H1 (cell line): ENCODE measurements around the gene FCGBP. TPM values are rescaled to one million over a fixed set of nuclear protein-coding genes. Genes with fewer than 3 reads are reported as not detected.

Source experiments
- CTCF ChIA-PET: fragments of 300-600 bp; sonication (Branson Sonifier 250); formaldehyde crosslinking; loops from one replicate; lab custom pipeline; 2021; ENCODE audit not compliant: partially characterized antibody; lab: Charles Lee
- POLR2A ChIA-PET: fragments of 300-600 bp; sonication (Branson Sonifier 250); formaldehyde crosslinking; loops from one replicate; lab custom pipeline; 2021; ENCODE audit warnings: inconsistent platforms; ENCODE audit not compliant: partially characterized antibody; lab: Charles Lee
- DNase-seq, 2 experiments: peaks; one replicate each; pipeline versions ENCODE4 v3.0.0 to v3.0.0-alpha.2; 2010 to 2022; ENCODE audit warnings: low spot score in 2 of 2, low read depth in 1 of 2, mixed read lengths in 1 of 2
- FAIRE-seq: peaks from 2 replicates; lab custom pipeline; 2011; peaks lifted over from hg19 to GRCh38; lab: Jason Lieb, UNC
- H2AFZ ChIP-seq: 2 replicates; pipeline ENCODE4 v1.8.1; 2012; ENCODE audit warnings: low read length, inconsistent platforms
- H2AK5ac ChIP-seq: 2 replicates; pipeline ENCODE4 v1.6.1; 2013; ENCODE audit warnings: low read depth, low read length
- H2BK120ac ChIP-seq: replicated peaks from 2 replicates; pipeline ENCODE3; 2013; ENCODE audit warnings: low read depth, low read length, inconsistent platforms
- H2BK12ac ChIP-seq: 2 replicates; pipeline ENCODE4 v1.6.1; 2013; ENCODE audit warnings: low read depth, low read length
- H2BK15ac ChIP-seq: 2 replicates; pipeline ENCODE4 v1.6.1; 2013; ENCODE audit warnings: low read length
- H2BK20ac ChIP-seq: 2 replicates; pipeline ENCODE4 v1.6.1; 2013; ENCODE audit warnings: low read length
- H2BK5ac ChIP-seq: 2 replicates; pipeline ENCODE4 v1.6.1; 2013; ENCODE audit warnings: low read depth, low read length
- H3K14ac ChIP-seq: 2 replicates; pipeline ENCODE4 v1.6.1; 2013; ENCODE audit warnings: inconsistent platforms; ENCODE audit not compliant: insufficient read length
- H3K18ac ChIP-seq: 2 replicates; pipeline ENCODE4 v1.6.1; 2013; ENCODE audit warnings: low read length; ENCODE audit errors: extremely low read depth
- H3K23ac ChIP-seq: 2 replicates; pipeline ENCODE4 v1.6.1; 2013; ENCODE audit warnings: inconsistent platforms; ENCODE audit not compliant: insufficient read length
- H3K23me2 ChIP-seq: 2 replicates; pipeline ENCODE4 v1.6.1; 2013; ENCODE audit warnings: low read depth, low read length
- H3K27ac ChIP-seq: 2 replicates; pipeline ENCODE4 v1.6.1; 2011; ENCODE audit warnings: low read depth, low read length, inconsistent platforms
- H3K27me3 ChIP-seq, 4 experiments: replicated peaks in 1 of 4; 1 replicate in 1 of 4; 2 replicates in 3 of 4; pipeline versions ENCODE4 v1.6.1 to v1.8.1; 2011 to 2013; ENCODE audit warnings: low read length in 3 of 4, mild to moderate bottlenecking in 3 of 4, inconsistent platforms in 2 of 4, mixed read lengths in 2 of 4, moderate library complexity in 1 of 4; ENCODE audit not compliant: control insufficient read depth in 3 of 4, insufficient read depth in 3 of 4; ENCODE audit errors: extremely low read depth in 1 of 4
- H3K36me3 ChIP-seq, 4 experiments: 2 replicates each; pipeline versions ENCODE4 v1.6.1 to v1.8.1; 2011 to 2013; ENCODE audit warnings: mild to moderate bottlenecking in 4 of 4, low read length in 3 of 4, moderate library complexity in 2 of 4, control low read depth in 1 of 4, inconsistent platforms in 1 of 4; ENCODE audit not compliant: insufficient read depth in 4 of 4, control insufficient read depth in 2 of 4
- H3K4ac ChIP-seq: replicated peaks from 2 replicates; pipeline ENCODE3; 2013; ENCODE audit warnings: low read length, low read depth, mixed read lengths, inconsistent platforms; ENCODE audit not compliant: insufficient read length
- H3K4me1 ChIP-seq, 4 experiments: replicated peaks in 1 of 4; 1 replicate in 1 of 4; 2 replicates in 3 of 4; pipeline versions ENCODE4 v1.6.1 to v1.8.1; 2011 to 2013; ENCODE audit warnings: low read length in 3 of 4, inconsistent platforms in 2 of 4, mixed read lengths in 1 of 4; ENCODE audit not compliant: insufficient read depth in 4 of 4, control insufficient read depth in 3 of 4
- H3K4me2 ChIP-seq, 2 experiments: 2 replicates each; pipeline versions ENCODE4 v1.6.1 to v1.8.1; 2011 to 2013; ENCODE audit warnings: low read depth in 2 of 2, low read length in 2 of 2, control low read depth in 1 of 2, inconsistent platforms in 1 of 2, mild to moderate bottlenecking in 1 of 2; ENCODE audit not compliant: insufficient read depth in 1 of 2
- H3K4me3 ChIP-seq, 4 experiments: fragments of 200-600, 300-600 bp in 1 of 4; sonication (generic), shearing (Covaris generic), sonication (Bioruptor Twin) in 1 of 4; 2 replicates each; pipeline versions ENCODE4 v1.5.1 to v1.8.1; 2011 to 2016; ENCODE audit warnings: low read length in 4 of 4, low read depth in 3 of 4, control low read depth in 2 of 4, inconsistent platforms in 2 of 4, mild to moderate bottlenecking in 2 of 4, mixed read lengths in 1 of 4, moderate library complexity in 1 of 4; ENCODE audit not compliant: insufficient read depth in 2 of 4; ENCODE audit errors: extremely low read depth in 1 of 4
- H3K56ac ChIP-seq: replicated peaks from 2 replicates; pipeline ENCODE3; 2013; ENCODE audit warnings: low read depth, mild to moderate bottlenecking, mixed read lengths, low read length, inconsistent platforms; ENCODE audit not compliant: insufficient read length
- H3K79me1 ChIP-seq: 2 replicates; pipeline ENCODE4 v1.6.1; 2013; ENCODE audit warnings: low read depth, low read length, control low read depth
- H3K79me2 ChIP-seq, 2 experiments: 2 replicates each; pipeline versions ENCODE4 v1.6.1 to v1.8.1; 2012 to 2013; ENCODE audit warnings: low read length in 2 of 2, mild to moderate bottlenecking in 2 of 2, inconsistent platforms in 1 of 2; ENCODE audit not compliant: insufficient read depth in 2 of 2, control insufficient read depth in 1 of 2
- H3K9ac ChIP-seq, 4 experiments: replicated peaks in 1 of 4; 1 replicate in 1 of 4; 2 replicates in 3 of 4; pipeline versions ENCODE4 v1.6.1 to v1.8.1; 2011 to 2013; ENCODE audit warnings: low read depth in 3 of 4, low read length in 3 of 4, control low read depth in 2 of 4, mild to moderate bottlenecking in 2 of 4, moderate library complexity in 2 of 4, inconsistent platforms in 1 of 4; ENCODE audit errors: extremely low read depth in 1 of 4
- H3K9me3 ChIP-seq, 2 experiments: 2 replicates each; pipeline versions ENCODE4 v1.6.1 to v1.8.1; 2012 to 2013; ENCODE audit warnings: mild to moderate bottlenecking in 2 of 2, moderate library complexity in 2 of 2, control low read depth in 1 of 2, inconsistent platforms in 1 of 2, low read depth in 1 of 2, low read length in 1 of 2, mixed read lengths in 1 of 2; ENCODE audit not compliant: insufficient read depth in 2 of 2
- H4K20me1 ChIP-seq, 2 experiments: replicated peaks in 1 of 2; 2 replicates each; pipeline versions ENCODE3 to v1.8.1; 2011 to 2013; ENCODE audit warnings: inconsistent platforms in 2 of 2, low read length in 2 of 2, mild to moderate bottlenecking in 1 of 2; ENCODE audit not compliant: insufficient read depth in 2 of 2, control insufficient read depth in 1 of 2
- H4K5ac ChIP-seq: 2 replicates; pipeline ENCODE4 v1.6.1; 2013; ENCODE audit warnings: low read length, low read depth, mixed read lengths, inconsistent platforms; ENCODE audit not compliant: insufficient read length
- H4K8ac ChIP-seq: 2 replicates; pipeline ENCODE4 v1.8.0; 2013; ENCODE audit warnings: mild to moderate bottlenecking, moderate library complexity, low read length, inconsistent platforms; ENCODE audit not compliant: insufficient read depth; ENCODE audit errors: extremely low read depth
- H4K91ac ChIP-seq: replicated peaks from 2 replicates; pipeline ENCODE3; 2013; ENCODE audit warnings: low read length, mixed read lengths, inconsistent platforms; ENCODE audit not compliant: insufficient read length
- CHD2 ChIP-seq: IDR thresholded peaks from 2 replicates; pipeline ENCODE4 v1.6.1; 2012; ENCODE audit warnings: low read length, improper control_type of control experiment
- RAD21 ChIP-seq, 2 experiments: IDR thresholded peaks in 1 of 2; conservative IDR thresholded peaks in 1 of 2; 2 replicates each; pipeline ENCODE4 v1.6.1; 2011; ENCODE audit warnings: low read depth in 2 of 2, low read length in 2 of 2, improper control_type of control experiment in 1 of 2, inconsistent platforms in 1 of 2, mild to moderate bottlenecking in 1 of 2, moderate library complexity in 1 of 2
- SIN3A ChIP-seq, 2 experiments: IDR thresholded peaks in 1 of 2; conservative IDR thresholded peaks in 1 of 2; 2 replicates each; pipeline ENCODE4 v1.6.1; 2011 to 2012; ENCODE audit warnings: low read length in 2 of 2, improper control_type of control experiment in 1 of 2, low read depth in 1 of 2, mild to moderate bottlenecking in 1 of 2
- WGBS, 2 experiments: shearing (Covaris generic) in 1 of 2; methylation state at CpG; one replicate each; pipeline versions ENCODE4 v1.1.6 to v1.1.7; 2013 to 2015; ENCODE audit warnings: low lambda C conversion rate in 2 of 2, mixed read lengths in 2 of 2, inconsistent platforms in 1 of 2, low coverage in 1 of 2, missing lambda C conversion rate in 1 of 2; ENCODE audit not compliant: insufficient replicate concordance in 2 of 2, insufficient coverage in 1 of 2, insufficient read length in 1 of 2; ENCODE audit errors: extremely low coverage in 1 of 2, missing lambda C conversion rate in 1 of 2; 5-methylcytosine and 5-hydroxymethylcytosine counted together
- polyA plus RNA-seq, 7 experiments: library from polyadenylated mRNA; depleted of rRNA in 3 of 7; stranded (reverse) in 5 of 7; unstranded in 2 of 7; fragments of >200 nt in 5 of 7; fragments of 200-250 nt in 2 of 7; gene quantifications; 1 replicate in 5 of 7; 2 replicates in 1 of 7; 4 replicates in 1 of 7; pipeline versions ENCODE4 v1.2.1 to v1.2.3, GENCODE V29; 2011 to 2013; ENCODE audit warnings: missing spikeins in 2 of 7, mixed read lengths in 2 of 7
- total RNA-seq: library from RNA; stranded (reverse); fragmentation: NEBNext Ultra II Directional; extraction: Animal tissue kit (Norgen Biotek cat#: 25700); gene quantifications from 2 replicates; pipeline ENCODE4 v1.2.1, GENCODE V29; 2021
- TF ChIP-seq, protein P1 (sequence below), 3 experiments: IDR thresholded peaks; 1 replicate in 2 of 3; 2 replicates in 1 of 3; pipeline versions ENCODE4 v1.5.1 to v1.6.1; 2011; ENCODE audit warnings: low read length in 3 of 3, mild to moderate bottlenecking in 3 of 3, inconsistent platforms in 2 of 3, low read depth in 1 of 3, moderate library complexity in 1 of 3; ENCODE audit not compliant: insufficient read depth in 1 of 3; ENCODE audit errors: control extremely low read depth in 1 of 3

FCGBP gene
- total and polyA plus RNA-seq, 2 of the 8 experiments (the other 6 are each of a cell fraction or from before 2014, with no cell fraction given), result 1.1 to 3.1 TPM

- DNase-seq, result no peak
- no peaks in the 10 kb centered on the region for H3K4me1 ChIP-seq
- no peak for FAIRE-seq
- ChIA-PET CTCF (interaction anchor here (1.2 kb wide), 1 partner anchor 31 kb away, joined by 3 read pairs; no protein-coding TSS in a partner anchor), POLR2A (no interaction called here)
- no peak overlapping the region for H3K4ac ChIP-seq
- H3K18ac ChIP-seq, result no peak overlapping the region
- no peak overlapping the region for H3K14ac ChIP-seq
- H3K23me2 ChIP-seq, result no peaks in the 10 kb centered on the region
- H3K36me3 ChIP-seq, result no peaks in the 10 kb centered on the region
- no peak overlapping the region for H3K56ac ChIP-seq
- no peaks in the 10 kb centered on the region for H4K20me1 ChIP-seq
- H2BK5ac ChIP-seq, result no peak overlapping the region
- H2BK20ac ChIP-seq, result no peak overlapping the region
- H4K91ac ChIP-seq, result no peak overlapping the region
- H3K4me3 ChIP-seq, result no peak overlapping the region
- H2BK120ac ChIP-seq, result no peak overlapping the region
- H3K79me1 ChIP-seq, result no peaks in the 10 kb centered on the region
- H4K5ac ChIP-seq, result no peak overlapping the region
- H2BK15ac ChIP-seq, result no peak overlapping the region
- 71% methylated on average over 3 of the region's 5 CpGs; no CpG with 5 or more reads in 1 of the 2 experiments for WGBS, 2 experiments
- H2AFZ ChIP-seq, result no peak overlapping the region
- no peaks in the 10 kb centered on the region for H3K79me2 ChIP-seq
- H3K9ac ChIP-seq, result no peak overlapping the region
- no peak overlapping the region for H3K23ac ChIP-seq
- H3K4me2 ChIP-seq, result no peak overlapping the region
- H4K8ac ChIP-seq, result no peak overlapping the region
- H2AK5ac ChIP-seq, result no peak overlapping the region
- no peaks in the 10 kb centered on the region for H3K27me3 ChIP-seq
- H3K9me3 ChIP-seq, result no peaks in the 10 kb centered on the region
- H3K27ac ChIP-seq, result no peak overlapping the region
- TF ChIP-seq RAD21 (IDR thresholded peaks at IDR 0.05 in 1 of 2, conservative IDR thresholded peaks at IDR 0.05 in 1 of 2; ENCODE audit: low read depth in 2 of 2, low read length in 2 of 2) (0 out of 4 replicates have a peak, but pooled peaks of 1 of the 2 experiments have one; percentile 1), CHD2 (no peak), SIN3A (conservative IDR thresholded peaks at IDR 0.05 in 1 of 2, IDR thresholded peaks at IDR 0.05 in 1 of 2; ENCODE audit: low read depth in 1 of 2, low read length in 2 of 2) (no peak)
- TF ChIP-seq, protein P1, sequence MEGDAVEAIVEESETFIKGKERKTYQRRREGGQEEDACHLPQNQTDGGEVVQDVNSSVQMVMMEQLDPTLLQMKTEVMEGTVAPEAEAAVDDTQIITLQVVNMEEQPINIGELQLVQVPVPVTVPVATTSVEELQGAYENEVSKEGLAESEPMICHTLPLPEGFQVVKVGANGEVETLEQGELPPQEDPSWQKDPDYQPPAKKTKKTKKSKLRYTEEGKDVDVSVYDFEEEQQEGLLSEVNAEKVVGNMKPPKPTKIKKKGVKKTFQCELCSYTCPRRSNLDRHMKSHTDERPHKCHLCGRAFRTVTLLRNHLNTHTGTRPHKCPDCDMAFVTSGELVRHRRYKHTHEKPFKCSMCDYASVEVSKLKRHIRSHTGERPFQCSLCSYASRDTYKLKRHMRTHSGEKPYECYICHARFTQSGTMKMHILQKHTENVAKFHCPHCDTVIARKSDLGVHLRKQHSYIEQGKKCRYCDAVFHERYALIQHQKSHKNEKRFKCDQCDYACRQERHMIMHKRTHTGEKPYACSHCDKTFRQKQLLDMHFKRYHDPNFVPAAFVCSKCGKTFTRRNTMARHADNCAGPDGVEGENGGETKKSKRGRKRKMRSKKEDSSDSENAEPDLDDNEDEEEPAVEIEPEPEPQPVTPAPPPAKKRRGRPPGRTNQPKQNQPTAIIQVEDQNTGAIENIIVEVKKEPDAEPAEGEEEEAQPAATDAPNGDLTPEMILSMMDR (IDR thresholded peaks at IDR 0.05; ENCODE audit: control extremely low read depth in 1 of 3, insufficient read depth in 1 of 3, low read depth in 1 of 3, low read length in 3 of 3), result peak in 2 of 3 experiments; percentile 16 to 32; a peak in 2 of 4 replicates
- no peak overlapping the region for H2BK12ac ChIP-seq
Observed at GRCh38 chr19:39935364-39935661, 879 bp upstream of the FCGBP start.
